HG03342 (cell line): ENCODE data around the gene SDHD.
"Not testable (repeated sequence)": the region's sequence is repeated elsewhere in the genome, so short reads cannot be mapped to it uniquely, and the experiment has no call there.

ENCODE experiments used
- ATAC-seq: cut with Tn5 transposase; IDR thresholded peaks from one replicate; pipeline ENCODE4 v1.9.1; 2021; ENCODE audit warnings: mild to moderate bottlenecking, moderate library complexity; ENCODE audit not compliant: unreplicated experiment

The SDHD gene

DNA sequence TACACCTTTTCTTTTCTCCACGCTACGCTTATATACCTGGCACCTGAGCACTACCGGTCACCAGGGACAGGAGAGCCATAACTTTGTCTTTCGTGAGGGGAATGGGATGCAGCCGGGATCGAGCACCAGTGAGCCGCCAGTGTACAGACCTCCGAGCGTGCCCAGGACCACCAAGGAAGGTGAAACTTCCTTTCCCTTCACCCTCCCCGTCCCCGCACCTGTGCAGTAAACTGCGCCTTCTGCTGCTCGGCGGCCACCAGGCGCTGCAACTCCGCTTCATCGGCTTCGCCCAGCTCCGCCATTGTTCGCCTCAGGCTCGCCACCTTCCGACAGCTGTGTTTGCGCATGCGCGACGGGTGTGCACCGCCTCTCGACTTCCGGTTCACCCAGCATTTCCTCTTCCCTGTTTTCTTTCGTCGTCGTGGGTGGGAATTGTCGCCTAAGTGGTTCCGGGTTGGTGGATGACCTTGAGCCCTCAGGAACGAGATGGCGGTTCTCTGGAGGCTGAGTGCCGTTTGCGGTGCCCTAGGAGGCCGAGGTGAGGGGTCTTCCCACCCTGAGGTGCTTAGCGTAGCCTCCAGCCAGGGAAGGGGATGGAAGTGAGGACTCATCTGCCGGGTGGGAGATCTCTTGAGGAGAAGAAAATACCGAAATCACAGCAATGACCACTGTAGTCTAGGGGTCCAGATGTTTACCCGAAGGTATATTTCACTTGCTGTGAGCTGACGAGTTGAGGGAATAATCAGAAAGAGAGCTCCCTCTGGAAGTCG lies at the start of gene SDHD, which contains the start of gene TIMM8B:
Gene SDHD (plus strand): TSS at position 452 of the 770 bp plus-strand sequence. CDS start 35 bp downstream, at position 487.
Gene TIMM8B (minus strand): TSS at position 335 of the 770 bp plus-strand sequence. CDS start 33 bp downstream, at position 302.
- peak; percentile 86 for ATAC-seq

DNA sequence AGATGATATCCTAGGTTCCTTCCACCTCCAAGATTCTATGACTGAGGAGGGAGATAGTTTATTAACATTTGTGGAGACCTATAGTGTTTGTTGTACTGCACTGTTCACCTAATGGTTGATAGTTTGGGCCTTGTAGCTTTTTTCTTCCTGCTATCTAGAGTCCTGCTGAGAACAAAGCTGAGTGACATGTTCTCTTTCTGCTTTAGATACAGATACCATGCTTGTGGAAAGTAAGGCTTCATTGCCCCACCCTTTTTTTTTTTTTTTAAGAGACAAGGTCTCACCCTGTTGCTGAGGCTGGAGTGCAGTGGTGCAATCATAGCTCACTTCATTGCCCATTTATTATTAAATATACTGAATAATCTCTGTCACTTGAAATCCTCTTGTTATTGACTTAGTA lies 49.1 kb upstream of the SDHD start:
- no peak for ATAC-seq

DNA sequence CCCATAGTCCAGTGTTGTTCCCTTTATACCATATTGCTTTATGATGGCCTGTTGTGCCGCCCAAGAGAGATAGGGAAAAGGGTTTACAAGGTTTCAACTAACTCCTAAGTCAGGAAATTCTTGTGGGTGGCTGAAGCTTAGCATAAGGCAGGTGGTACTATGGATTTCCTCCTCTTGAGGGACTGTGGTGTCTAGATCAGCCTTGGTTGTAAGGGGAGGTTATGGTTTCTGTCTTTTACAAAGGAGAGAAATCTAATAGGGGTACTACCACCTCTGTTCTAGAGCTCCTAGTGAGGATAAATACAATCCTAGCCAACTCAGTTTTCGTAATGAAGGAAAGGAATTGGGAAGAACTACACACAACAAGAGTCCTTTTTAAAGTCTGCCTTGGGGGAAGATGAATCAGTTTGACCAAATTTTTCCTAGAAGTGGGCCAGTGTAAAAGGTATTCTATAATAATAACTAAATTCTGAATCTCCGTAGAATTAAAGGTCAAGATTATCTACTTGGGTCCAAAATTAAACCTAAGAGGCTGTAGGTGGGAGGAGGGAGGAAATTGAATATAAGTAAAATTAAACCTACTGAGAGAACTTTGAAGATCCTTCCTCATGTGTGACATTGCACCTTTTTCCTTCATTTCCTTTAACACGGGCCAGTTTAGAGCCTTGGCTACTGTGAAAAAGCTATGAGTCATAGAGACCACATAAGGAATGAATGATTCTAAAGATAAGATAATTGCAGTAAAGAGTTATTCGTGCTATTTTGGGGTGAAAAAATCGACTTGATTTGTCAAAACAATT lies 44.3 kb upstream of the SDHD start:
- ATAC-seq = no peak

DNA sequence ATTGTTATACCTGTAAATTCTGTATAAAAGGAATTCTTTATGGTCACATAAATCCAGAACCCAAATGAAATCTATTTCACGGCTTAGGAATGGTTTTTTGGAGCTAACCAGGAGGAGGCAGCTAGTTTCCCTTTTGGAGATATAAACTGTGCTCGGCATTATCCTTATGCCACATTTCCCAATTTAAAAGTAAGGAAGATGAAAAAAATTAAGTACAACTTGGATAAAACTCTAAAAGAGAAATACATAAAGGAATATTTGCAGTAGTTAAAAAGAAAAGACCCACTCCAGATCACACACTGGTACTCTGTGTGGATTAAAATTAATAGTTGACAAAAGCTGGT lies 43.7 kb upstream of the SDHD start:
- ATAC-seq = no peak

DNA sequence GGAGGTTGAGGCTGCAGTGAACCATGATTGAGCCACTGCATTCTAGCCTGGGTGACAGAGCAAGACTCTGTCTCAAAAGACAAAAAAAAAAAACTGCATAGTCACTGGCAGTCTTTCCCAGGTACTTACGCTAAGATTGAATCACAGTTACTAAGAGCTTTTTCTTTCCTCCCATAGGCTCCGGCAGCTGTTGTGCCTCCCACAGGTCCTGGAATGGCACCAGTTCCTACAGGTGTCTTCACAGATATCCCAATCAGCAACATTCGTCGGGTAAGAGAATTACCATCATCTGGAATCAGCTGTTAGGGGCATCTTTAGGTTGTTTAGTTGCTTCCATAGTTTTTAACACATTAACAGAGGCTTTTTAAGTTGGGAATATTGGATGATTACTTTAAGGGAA lies 41.7 kb upstream of the SDHD start:
- no peak for ATAC-seq

DNA sequence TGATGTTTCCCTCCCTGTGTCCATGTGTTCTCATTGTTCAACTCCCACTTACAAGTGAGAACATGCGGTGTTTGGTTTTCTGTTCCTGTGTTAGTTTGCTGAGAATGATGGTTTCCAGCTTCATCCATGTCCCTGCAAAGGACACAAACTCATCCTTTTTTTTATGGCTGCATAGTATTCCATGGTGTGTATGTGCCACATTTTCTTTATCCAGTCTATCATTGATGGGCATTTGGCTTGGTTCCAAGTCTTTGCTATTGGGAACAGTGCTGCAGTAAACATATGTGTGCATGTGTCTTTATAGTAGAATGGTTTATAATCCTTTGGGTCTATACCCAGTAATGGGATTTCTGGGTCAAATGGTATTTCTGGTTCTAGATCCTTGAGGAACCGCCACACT lies 40.0 kb upstream of the SDHD start:
- ATAC-seq = not testable (repeated sequence)

DNA sequence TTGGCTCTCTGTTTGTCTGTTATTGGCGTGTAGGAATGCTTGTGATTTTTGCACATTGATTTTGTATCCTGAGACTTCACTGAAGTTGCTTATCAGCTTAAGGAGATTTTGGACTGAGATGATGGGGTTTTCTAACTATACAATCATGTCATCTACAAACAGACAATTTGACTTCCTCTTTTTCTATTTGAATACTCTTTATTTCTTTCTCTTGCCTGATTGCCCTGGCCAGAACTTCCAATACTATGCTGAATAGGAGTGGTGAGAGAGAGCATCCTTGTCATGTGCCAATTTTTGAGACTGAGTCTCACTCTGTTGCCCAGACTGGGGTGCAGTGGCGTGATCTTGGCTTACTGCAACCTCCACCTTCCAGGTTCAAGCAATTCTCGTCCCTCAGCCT lies 38.4 kb upstream of the SDHD start:
- ATAC-seq = not testable (repeated sequence)

DNA sequence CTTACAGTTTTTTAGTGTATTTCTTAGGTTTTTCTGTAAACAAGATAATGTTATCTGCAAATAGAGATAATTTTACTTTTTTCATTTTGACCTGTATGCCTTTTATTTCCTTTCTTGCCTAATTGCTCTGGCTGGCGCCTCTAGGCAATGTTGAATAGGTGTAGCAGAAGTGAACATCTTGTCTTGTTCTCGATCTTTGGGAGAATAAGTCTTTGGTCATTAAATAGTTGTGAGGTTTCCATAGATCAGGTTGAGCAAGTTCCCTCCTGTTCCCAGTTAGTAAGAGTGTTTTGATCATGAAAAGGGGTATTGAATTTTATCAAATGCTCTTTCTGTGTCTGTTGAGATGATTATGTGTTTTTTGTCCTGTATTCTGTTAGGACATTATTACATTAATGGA lies 36.9 kb upstream of the SDHD start:
- ATAC-seq = no peak

DNA sequence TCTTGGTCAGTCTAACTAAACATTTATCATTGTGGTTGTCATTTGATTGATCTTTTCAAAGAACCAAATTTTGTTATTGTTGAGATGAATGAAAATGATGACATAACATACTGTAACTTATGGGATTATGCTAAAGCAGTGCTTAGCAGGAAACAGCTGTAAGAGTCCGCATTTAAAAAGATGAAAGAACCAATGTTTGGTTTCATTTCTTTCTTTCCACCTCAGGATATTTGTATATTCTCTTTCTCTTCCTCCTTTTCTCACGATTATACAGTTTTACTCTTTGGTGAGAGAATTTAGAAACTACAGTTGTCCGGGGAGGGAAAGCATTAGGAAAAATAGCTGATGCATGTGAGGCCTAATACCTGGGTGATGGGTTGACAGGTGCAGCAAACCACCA lies 36.0 kb upstream of the SDHD start:
- peak; percentile 76 for ATAC-seq

DNA sequence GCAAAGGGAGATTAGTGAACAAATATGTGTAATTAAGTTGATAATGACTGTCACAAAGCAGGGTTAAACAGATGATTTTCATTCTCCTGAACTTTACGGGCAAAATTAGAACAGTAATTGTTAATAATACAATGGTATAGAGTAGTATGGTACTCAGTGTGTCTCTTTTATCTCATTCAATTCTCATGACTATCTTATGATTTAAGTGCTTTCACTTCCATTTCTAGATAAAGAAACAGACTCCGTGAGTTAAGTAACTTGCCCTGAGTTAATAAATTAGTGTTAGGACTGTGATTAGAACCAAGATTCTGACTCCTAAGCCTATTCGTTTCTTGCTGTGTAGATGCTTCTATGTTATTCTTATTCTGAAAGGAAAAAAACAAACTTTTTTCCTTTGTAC lies 34.9 kb upstream of the SDHD start:
- no peak for ATAC-seq

DNA sequence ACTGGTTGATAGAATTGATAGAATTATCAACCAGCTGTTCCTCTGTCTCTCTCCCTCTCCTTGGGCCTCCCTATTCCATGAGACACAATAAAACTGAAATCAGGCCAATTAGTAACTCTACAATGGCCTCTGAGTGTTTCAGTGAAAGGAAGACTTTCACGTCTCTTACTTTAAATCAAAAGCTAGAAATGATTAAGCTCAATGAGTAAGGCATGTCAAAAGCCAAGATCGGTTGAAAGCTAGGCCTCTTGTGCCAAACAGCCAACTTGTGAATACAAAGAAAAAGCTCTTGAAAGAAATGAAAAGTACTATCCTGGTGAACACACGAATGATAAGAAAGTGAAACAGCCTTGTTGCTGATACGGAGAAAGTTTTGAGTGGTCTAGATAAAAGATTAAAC lies 29.5 kb upstream of the SDHD start:
- ATAC-seq = no peak

DNA sequence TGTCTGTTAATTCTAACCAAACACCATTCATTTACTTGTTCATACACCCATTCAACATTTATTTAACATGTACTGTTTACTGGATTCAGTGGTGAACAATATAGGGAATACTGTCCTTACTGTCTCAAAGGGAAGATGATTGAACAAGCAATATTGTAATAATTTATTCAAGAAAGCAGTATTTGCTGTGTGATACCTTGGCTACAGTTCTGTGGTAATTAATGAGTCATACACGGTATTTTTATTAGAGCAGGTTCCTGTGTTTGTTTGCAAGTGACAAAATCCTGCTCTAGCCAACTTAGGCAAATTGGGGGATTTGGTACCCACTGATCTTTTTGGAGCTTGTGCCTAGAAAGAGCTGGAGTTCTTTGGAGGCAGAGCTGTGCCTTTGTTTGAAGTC lies 28.6 kb upstream of the SDHD start:
- no peak for ATAC-seq

DNA sequence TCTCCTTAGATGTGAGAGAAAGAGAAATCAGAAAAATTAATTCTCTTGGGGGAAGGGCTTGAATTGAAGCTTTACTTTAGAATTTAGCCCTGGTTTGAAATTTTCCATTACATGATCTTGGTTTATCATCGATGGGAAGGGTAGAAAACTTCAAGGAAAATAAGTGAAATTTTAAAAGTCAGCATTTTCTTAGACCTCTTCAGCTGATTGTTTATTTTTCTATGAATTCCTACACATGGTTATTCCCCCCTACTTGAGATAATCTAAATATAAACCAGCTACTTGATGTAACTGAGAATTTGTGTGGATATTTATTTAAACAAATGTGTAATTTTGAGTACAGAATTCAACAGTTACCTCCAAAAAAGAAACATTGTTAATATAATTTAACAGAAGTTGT lies 23.8 kb upstream of the SDHD start:
- no peak for ATAC-seq

DNA sequence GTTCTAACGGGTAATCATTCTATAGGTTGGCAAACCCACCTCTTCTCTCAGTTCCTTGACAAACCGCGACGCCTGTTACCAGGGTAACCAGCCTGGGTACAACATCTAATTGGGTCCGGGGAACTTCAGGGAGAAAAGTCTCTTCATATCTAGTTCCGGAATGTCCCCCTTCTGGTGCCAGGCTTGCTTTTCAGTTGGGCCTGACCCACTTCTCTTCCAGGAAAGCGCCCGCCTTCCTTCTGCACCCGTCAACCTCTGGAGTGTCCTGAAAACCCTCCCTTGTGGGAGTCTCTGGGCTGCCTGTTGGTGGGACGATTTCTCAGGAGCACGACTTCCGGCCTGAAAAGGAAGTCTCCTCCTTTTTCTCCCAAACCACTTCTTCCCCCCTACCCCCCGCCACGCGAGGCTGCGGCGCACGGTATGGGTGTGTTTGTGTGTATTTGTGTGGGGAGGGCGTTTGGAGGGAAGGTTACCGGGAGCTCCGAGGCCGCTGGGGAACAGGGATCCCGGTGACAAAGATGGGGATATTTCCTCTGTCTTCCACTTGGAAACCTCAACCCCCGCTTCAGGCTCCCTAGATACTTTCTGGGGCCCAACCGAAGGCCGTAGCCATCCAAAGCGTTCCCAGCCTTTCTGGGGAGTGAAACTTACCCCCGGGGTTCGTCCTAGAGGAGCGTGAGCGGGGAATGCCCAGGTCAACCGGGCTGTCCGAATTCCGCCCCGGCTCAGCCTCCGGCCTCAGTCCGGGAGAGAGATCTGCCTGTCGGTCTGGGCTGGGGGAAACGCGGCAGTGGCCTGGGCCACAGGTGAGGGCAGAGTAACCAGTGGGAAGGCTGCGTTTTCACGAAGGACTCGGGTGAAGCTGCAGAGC lies 12.5 kb upstream of the SDHD start, which contains the start of the genes NKAPD1 and PIH1D2:
Gene NKAPD1 (plus strand): TSS at position 359 of the 871 bp plus-strand sequence. CDS start 1,276 bp downstream, outside the sequence.
Gene PIH1D2 (minus strand): TSS at position 77 of the 871 bp plus-strand sequence. CDS start 843 bp downstream, outside the sequence.
- peak; percentile 83 for ATAC-seq

DNA sequence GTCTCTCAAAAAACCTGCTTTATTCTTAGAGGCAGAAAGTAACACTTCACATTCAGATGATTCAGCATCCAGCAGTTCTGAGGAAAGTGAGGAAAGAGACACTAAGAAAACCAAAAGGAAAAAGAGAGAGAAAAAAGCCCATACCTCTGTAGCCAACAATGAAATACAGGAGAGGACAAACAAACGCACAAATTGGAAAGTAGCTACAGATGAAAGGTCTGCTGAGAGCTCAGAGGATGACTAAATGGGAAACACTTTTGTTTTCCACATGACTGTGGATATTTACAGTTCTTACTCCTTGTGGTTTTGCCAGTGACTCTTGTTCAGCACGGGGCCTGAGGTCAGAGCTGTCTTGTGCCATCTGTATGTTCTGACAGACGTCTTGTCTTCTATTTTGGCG lies 3.9 kb upstream of the SDHD start:
- no peak for ATAC-seq

DNA sequence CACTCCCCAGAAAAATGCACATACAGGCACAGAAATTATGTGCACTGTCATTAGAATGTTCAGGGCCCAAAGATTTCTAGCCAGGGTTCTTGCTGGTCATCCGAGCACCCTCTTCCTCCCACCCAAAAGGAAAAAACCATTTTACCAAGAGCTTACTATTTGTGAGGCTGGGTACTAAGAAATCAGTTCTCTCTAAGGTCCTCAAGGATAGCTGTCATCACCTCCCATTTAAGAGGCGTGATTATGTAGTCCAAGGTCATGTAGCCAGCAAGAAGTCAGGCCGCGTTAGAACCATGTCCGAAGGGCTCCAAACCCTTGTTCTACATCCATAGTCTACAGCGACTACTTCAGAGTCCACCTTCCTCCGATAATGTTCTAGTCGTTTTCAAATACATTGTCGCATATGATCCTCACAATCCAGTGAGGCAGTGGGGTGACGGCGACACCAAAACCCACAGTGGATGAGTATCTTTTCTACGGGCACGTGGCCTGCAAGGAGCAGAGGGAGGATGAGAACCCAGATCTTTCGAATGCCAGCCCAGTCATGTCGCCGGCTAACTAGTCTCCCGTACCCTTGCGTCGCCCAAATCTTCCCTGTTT lies 751 bp upstream of the SDHD start:
- peak; percentile 40 for ATAC-seq

DNA sequence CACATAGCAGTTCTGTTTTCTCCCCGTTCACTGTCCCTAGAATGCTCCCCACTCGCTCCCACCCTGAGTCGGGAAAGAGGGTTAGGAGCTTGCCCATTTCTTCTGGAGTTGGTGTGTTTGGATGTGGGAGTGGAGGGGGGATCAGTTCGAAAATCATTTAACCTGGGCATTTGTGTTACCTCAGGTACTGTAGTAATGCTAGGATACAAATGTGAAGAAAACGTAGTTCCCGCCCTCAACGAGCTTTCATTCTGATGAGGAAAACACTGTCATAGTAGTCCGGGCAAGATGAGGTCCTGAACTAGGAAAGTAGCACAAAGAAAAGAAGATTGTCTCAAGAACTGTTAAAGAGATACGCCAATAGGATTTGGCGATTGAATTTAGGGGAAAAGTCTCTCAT lies 539 bp downstream of the SDHD start:
- ATAC-seq = no peak

DNA sequence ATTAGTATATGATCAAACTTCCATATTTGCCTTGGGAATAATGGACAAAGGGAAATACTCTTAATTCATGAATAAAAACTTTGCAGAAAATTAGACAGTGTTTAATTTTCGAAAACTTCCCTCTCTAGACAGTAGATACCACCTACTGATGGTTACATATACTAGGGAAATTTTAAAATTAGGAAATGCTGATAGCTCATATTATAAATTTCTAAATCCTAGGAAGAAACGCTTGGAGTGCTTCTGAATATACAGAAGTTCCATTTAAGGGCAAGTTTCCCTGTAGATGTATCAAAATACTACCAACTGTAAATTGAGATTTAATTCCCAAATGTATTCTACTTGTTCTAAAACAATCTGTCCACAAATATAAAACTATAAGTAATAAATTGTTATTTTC lies 8.6 kb downstream of the SDHD start:
- not testable (repeated sequence) for ATAC-seq

DNA sequence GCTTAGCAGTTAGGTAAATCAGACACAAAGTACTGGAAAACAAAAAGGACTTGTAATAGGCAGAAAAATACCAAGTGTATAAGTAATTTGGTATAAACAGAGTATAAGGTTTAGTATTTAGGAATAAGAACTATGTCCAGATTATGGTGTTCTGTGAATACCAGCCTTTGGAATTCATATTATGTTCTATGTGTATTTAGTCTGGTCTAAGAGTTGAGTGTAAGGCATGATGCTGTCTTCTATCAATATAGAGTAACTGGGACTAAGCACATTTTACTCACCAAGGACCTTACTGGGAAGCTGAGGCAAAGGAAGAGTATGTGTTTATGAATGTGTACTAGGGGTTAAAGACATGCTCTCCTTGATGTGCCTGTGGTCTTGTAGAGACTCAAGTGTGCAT lies 9.5 kb downstream of the SDHD start:
- ATAC-seq = no peak

DNA sequence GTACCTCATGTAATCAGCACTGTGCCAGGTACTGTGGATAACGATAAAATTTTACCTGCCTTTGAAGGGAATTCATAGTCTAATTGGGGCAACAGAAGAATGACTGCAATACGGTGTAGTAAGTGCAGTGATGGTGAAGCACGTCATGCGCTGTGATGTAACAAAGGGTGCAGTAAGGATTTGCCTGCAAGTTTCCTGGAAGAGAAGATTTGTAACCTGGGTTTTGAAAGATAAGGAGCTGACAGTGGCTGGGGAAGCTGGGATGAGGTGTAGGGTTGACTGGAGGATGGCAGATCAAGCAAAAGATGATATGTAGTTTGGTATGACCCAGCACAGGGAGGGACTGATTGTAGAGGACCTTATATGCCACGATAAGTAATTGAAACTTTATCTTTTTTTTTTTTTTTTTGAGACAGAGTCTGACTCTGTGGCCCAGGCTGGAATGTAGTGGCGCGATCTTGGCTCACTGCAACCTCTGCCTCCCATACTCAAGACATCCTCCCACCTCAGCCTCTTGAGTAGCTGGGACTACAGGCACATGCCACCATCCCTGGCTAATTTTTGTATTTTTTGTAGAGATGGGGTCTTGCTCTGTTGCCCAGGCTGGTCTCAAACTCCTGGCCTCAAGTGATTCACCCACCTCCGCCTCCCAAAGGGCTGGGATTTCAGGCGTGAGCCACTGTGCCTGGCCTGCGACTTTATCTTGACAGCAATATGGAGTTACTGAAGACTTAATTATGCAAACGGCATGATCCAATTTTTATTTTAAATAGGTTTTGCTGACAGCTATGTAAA lies 11.3 kb downstream of the SDHD start:
- no peak for ATAC-seq
